Keratinocyte (primary cell): ENCODE results near the gene KCTD17.

Experiments
- CTCF ChIP-seq, 3 experiments: IDR thresholded peaks in 1 of 3; conservative IDR thresholded peaks in 1 of 3; optimal IDR thresholded peaks in 1 of 3; 2 replicates in 2 of 3; 3 replicates in 1 of 3; pipeline versions ENCODE3 to v1.5.1; 2011; ENCODE audit warnings: low read length in 3 of 3, mild to moderate bottlenecking in 3 of 3, moderate library complexity in 2 of 3, control low read depth in 1 of 3, inconsistent platforms in 1 of 3; ENCODE audit not compliant: insufficient read depth in 2 of 3; ENCODE audit errors: extremely low read depth in 1 of 3
- EZH2 ChIP-seq: IDR thresholded peaks from one replicate; pipeline ENCODE4 v1.6.1; 2012; ENCODE audit warnings: inconsistent platforms, mild to moderate bottlenecking, low read length, moderate library complexity

- TF ChIP-seq CTCF (optimal IDR thresholded peaks at IDR 0.05 in 1 of 3, IDR thresholded peaks at IDR 0.05 in 1 of 3, conservative IDR thresholded peaks at IDR 0.05 in 1 of 3; ENCODE audit: extremely low read depth in 1 of 3, insufficient read depth in 2 of 3, low read length in 3 of 3) (no peak), EZH2 (no peak)
Measured at GRCh38 chr22:37024339-37025157, 27.0 kb upstream of the KCTD17 start.
